Karpas-422 (cell line): ENCODE data around the gene ANKRD61. TPM values are rescaled to one million over a fixed set of nuclear protein-coding genes. Genes with fewer than 3 reads are reported as not detected.
"Not testable (repeated sequence)": the region's sequence is repeated elsewhere in the genome, so short reads cannot be mapped to it uniquely, and the experiment has no call there.

Experiments
- DNase-seq: peaks from one replicate; pipeline ENCODE4 v3.0.0-alpha.2; 2015
- H2AFZ ChIP-seq: fragments of 200-600 bp; sonication (generic); 2 replicates; pipeline ENCODE4 v1.6.1; 2014; ENCODE audit warnings: antibody characterized with exemption, low read length, mixed read lengths
- H3K27ac ChIP-seq: fragments of 200-600 bp; sonication (generic); 2 replicates; pipeline ENCODE4 v1.5.1; 2014; ENCODE audit warnings: mild to moderate bottlenecking, low read length, moderate library complexity
- H3K27me3 ChIP-seq: fragments of 200-600 bp; sonication (generic); 2 replicates; pipeline ENCODE4 v1.6.1; 2014; ENCODE audit warnings: low read length, mixed read lengths
- H3K36me3 ChIP-seq: fragments of 200-600 bp; sonication (generic); 2 replicates; pipeline ENCODE4 v1.6.1; 2014; ENCODE audit warnings: low read length, mixed read lengths; ENCODE audit not compliant: insufficient read depth
- H3K4me1 ChIP-seq: fragments of 200-600 bp; sonication (generic); 2 replicates; pipeline ENCODE4 v1.6.1; 2014; ENCODE audit warnings: mild to moderate bottlenecking, low read length, mixed read lengths
- H3K4me2 ChIP-seq: fragments of 200-600 bp; sonication (generic); 2 replicates; pipeline ENCODE4 v1.6.1; 2014; ENCODE audit warnings: low read length, low read depth, mild to moderate bottlenecking; ENCODE audit not compliant: poor library complexity, severe bottlenecking
- H3K4me3 ChIP-seq: fragments of 200-600 bp; sonication (generic); 2 replicates; pipeline ENCODE4 v1.5.1; 2014; ENCODE audit warnings: mild to moderate bottlenecking, antibody characterized with exemption, low read length, mixed read lengths
- H3K79me2 ChIP-seq: fragments of 200-600 bp; sonication (generic); 2 replicates; pipeline ENCODE4 v1.6.1; 2014; ENCODE audit warnings: mild to moderate bottlenecking, low read length, mixed read lengths
- H3K9ac ChIP-seq: fragments of 200-600 bp; sonication (generic); 2 replicates; pipeline ENCODE4 v1.6.0; 2014; ENCODE audit warnings: low read length
- H3K9me2 ChIP-seq: fragments of 200-600 bp; sonication (generic), shearing (Covaris generic); replicated peaks from 2 replicates; pipeline ENCODE4 v1.6.0; 2014; ENCODE audit warnings: mild to moderate bottlenecking, low read length, moderate library complexity; ENCODE audit not compliant: insufficient read depth
- H3K9me3 ChIP-seq: fragments of 300-700, 200-600 bp; sonication (generic); 2 replicates; pipeline ENCODE4 v1.6.1; 2014; ENCODE audit warnings: low read length, mixed read lengths
- H4K20me1 ChIP-seq: fragments of 200-600 bp; sonication (generic); 2 replicates; pipeline ENCODE4 v1.6.1; 2014; ENCODE audit warnings: mild to moderate bottlenecking, antibody characterized with exemption, low read length, low read depth; ENCODE audit not compliant: insufficient read depth
- total RNA-seq: library from RNA; depleted of rRNA; stranded (reverse); fragments of >200 nt; shearing (Covaris generic); gene quantifications from 2 replicates; pipeline ENCODE4 v1.2.3, GENCODE V29; 2014; ENCODE audit warnings: low replicate concordance; rRNA removed

ANKRD61 gene
- total RNA-seq, result 0.22 and 0.71 TPM in 2 replicates

DNA sequence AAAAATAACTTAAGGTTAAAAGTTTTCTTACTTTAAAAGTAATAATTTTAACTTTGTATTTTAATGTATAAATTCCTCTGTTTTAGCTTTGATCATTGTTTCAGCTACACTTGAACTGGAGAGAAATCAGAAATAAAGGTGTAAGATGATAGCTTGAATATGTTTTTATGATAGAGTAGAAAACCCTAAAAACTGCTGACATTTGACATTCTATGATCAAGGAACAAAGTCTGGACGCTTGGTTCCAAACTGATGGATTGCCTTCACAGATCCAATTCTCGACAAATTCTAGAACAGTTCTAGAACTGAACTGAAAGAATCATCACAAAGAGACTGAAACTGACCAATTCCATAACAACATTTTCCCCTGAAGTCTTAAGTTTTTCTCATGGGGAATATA is at the start of gene ANKRD61:
ANKRD61 (plus strand) TSS at position 389 of the 400 bp plus-strand sequence; CDS start at position 389, 0 bp downstream.
- H3K9me2 ChIP-seq, result no peaks in the 10 kb centered on the region
- H3K4me1 ChIP-seq, result no peaks in the 10 kb centered on the region
- H2AFZ ChIP-seq, result no peak within 1 kb of the TSS
- H4K20me1 ChIP-seq, result no peaks in the 10 kb centered on the region
- no peak within 1 kb of the TSS for H3K4me3 ChIP-seq
- H3K36me3 ChIP-seq, result peaks cover 42% of the 10 kb centered on the region
- H3K27me3 ChIP-seq, result no peaks in the 10 kb centered on the region
- no peak within 1 kb of the TSS for H3K9ac ChIP-seq
- no peak within 1 kb of the TSS for H3K27ac ChIP-seq
- H3K9me3 ChIP-seq, result no peaks in the 10 kb centered on the region
- H3K4me2 ChIP-seq, result no peak within 1 kb of the TSS
- DNase-seq, result no peak
- H3K79me2 ChIP-seq, result peaks cover 21% of the 10 kb centered on the region

DNA sequence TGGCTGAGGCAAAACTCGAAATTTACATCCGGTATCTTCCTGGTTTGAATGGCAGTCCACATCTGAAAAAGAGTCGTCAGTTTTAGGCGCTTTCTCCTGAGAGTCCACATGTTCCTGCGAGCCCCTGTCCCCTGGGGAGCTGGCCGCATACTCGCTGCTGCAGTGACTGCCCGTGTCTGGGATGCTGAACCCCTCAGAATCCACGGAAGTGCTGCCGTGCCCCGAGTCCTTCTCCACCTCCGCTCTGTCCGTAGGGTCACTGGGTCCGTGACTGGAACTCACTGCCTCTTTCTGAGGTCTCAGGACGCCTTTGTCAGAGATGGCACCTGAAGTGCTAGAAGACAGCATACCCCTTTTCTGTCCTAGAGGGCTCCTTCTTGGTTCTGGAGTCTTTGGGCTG is 44.1 kb upstream of the ANKRD61 start:
- H4K20me1 ChIP-seq, H3K27me3 ChIP-seq, H3K4me2 ChIP-seq, H3K27ac ChIP-seq, H3K9ac ChIP-seq, H3K9me2 ChIP-seq, DNase-seq, H3K9me3 ChIP-seq, H3K4me1 ChIP-seq, H2AFZ ChIP-seq, H3K79me2 ChIP-seq, H3K4me3 ChIP-seq: not testable (repeated sequence)
- H3K36me3 ChIP-seq, result peaks cover 11% of the 10 kb centered on the region; the same call in 1 of the 2 replicates

DNA sequence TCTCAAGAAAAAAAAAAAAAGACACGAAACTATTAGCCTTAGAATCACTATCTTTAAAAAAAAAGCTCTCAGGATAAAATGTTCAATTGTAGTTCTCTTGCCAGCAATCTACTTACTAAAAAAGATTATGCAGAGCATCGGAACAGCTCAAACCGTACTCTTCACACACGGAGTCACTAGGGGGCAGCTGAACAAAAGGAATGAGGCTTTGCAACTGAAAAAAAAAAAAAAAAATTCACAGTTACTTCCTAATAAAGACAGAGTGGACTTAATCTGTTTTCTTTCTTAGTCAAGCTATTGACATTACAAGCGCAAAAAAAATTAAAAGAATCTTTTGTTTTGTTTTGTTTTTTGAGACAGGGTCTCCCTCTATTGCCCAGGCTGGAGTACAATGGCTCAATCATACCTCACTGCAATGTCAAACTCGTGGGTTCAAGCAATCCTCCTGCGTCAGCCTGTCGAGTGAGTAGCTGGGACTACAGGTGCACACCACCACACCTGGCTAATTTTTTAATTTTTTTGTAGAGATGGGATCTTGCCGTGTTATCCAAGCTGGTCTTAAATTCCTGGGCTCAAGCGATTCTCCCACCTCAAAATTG is 33.9 kb upstream of the ANKRD61 start:
- Histone ChIP-seq H3K4me3 (no peak overlapping the region), H3K9me2 (no peaks in the 10 kb centered on the region), H3K79me2 (no peaks in the 10 kb centered on the region), H3K4me2 (no peak overlapping the region), H4K20me1 (no peaks in the 10 kb centered on the region), H3K9ac (no peak overlapping the region), H3K27ac (no peak overlapping the region), H2AFZ (no peak overlapping the region), H3K27me3 (no peaks in the 10 kb centered on the region), H3K9me3 (no peaks in the 10 kb centered on the region), H3K4me1 (no peaks in the 10 kb centered on the region), H3K36me3 (peaks cover 27% of the 10 kb centered on the region)
- DNase-seq, result peak; percentile 86

DNA sequence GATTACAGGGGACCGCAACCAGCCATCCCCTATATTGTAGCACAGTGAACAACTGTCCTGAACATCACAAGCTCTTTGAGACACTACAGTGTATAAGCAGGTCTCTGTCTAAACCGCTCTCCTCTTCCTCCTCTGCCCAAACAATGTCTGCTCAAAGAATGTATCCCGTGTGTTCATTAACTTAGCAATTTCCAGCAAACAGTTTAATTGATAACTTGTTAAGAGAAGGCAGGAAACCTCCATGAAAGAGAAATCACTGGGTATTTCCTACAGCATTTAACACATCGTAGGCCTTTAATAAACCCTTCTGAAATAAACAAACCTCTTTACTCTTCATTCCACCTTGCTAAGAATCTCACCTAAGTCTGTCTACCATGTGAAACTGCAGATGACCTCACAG is 23.8 kb upstream of the ANKRD61 start:
- H3K4me3 ChIP-seq, result peak overlapping the region; percentile 98
- no peak for DNase-seq
- H3K4me2 ChIP-seq, result peak overlapping the region; percentile 93
- peak overlapping the region; percentile 56; the same call in 1 of the 2 replicates for H3K9ac ChIP-seq
- H3K27me3 ChIP-seq, result no peaks in the 10 kb centered on the region
- peaks cover 28% of the 10 kb centered on the region for H3K4me1 ChIP-seq
- no peaks in the 10 kb centered on the region for H4K20me1 ChIP-seq
- peaks cover 22% of the 10 kb centered on the region for H3K36me3 ChIP-seq
- no peaks in the 10 kb centered on the region for H3K9me2 ChIP-seq
- no peak overlapping the region for H2AFZ ChIP-seq
- H3K79me2 ChIP-seq, result peaks cover 58% of the 10 kb centered on the region
- H3K27ac ChIP-seq, result peak overlapping the region; percentile 94
- no peaks in the 10 kb centered on the region for H3K9me3 ChIP-seq

DNA sequence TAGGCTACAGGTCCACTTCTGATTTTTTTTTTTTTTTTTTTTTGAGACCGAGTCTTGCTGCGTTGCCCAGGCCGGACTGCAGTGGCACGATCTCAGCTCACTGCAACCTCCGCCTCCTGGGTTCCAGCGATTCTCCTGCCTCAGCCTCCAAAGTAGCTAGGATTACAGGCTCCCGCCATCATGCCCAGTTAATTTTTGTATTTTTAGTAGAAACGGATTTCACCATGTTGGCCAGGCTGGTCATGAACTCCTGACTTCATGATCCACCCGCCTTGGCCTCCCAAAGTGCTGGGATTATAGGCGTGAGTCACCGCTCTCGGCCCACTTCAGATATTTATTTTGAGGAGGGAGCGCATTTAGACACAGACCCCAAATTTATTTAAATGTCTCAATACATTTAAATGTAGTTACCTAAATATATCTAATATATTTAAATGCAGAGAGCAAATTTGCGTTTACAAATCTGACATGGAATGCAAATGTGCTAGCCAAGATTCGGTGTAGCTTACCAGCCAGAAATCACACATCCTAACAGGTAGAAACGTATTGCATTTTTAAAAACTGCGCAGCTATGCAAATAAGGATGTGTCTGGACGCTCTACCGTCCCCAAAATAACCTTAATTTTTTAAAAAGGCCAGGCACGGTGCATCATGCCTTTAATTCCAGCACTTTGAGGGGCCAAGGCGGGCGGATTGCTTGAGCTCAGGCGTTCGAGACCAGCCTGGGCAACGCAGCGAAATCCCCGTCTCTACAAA is 23.2 kb upstream of the ANKRD61 start:
- H3K4me1 ChIP-seq, result peaks cover 28% of the 10 kb centered on the region
- not testable (repeated sequence) for H3K9me3 ChIP-seq, H4K20me1 ChIP-seq, H3K9me2 ChIP-seq, H3K27me3 ChIP-seq, H2AFZ ChIP-seq
- H3K79me2 ChIP-seq, result peaks cover 64% of the 10 kb centered on the region
- peak overlapping the region; percentile 98 for H3K4me3 ChIP-seq
- peaks cover 19% of the 10 kb centered on the region; the same call in 1 of the 2 replicates for H3K36me3 ChIP-seq
- peak overlapping the region; percentile 94 for H3K27ac ChIP-seq
- peak overlapping the region; percentile 93 for H3K4me2 ChIP-seq
- DNase-seq, result peak; percentile 92
- peak overlapping the region; percentile 99 for H3K9ac ChIP-seq

DNA sequence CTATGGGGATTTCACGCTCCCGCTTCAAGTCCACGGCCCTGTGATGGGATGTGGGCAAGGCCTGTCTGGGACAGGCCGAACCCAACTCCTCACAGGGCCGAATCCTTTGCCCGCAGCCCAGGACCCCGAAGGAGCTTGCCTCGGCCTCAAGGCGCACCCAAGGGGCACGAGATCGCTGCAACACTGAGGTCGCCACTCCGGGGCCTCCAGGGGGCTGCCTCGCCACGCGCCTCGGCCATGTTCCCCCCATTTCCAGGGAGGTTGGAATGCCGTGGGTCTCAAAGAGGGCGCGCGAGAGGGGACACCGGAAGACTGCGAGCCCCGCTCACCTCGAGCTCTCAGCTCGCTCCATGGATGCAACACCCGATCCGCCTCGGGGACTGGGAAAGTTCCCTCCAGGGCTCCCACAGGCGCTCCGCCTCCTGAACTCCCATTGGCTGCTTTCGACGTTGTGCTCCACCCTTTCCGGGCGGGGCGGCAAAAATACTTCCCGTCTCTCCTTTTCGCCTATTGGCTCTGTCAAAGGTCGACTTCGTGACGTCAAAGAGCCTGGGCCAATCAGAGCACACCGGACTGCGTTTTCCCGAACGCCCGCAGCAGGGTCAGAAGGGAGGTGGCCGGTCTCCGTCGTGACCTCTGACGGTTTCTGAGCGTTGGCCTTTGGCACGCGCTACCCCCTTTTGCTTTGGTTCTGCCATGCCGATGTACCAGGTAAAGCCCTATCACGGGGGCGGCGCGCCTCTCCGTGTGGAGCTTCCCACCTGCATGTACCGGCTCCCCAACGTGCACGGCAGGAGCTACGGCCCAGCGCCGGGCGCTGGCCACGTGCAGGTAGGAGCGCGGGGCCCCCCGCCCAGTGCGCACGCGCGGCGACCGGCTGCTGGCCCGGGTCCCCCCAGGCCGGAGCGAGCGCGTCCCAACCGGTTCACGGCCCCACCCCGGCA is 22.2 kb upstream of the ANKRD61 start, which contains the start of the genes AIMP2 and PMS2:
AIMP2 (plus strand) TSS at position 605 of the 944 bp plus-strand sequence; CDS start at position 697, 92 bp downstream.
PMS2 (minus strand) TSS at position 382 of the 944 bp plus-strand sequence; CDS start at position 352, 30 bp downstream.
- Histone ChIP-seq H3K4me1 (peaks cover 28% of the 10 kb centered on the region), H4K20me1 (no peaks in the 10 kb centered on the region), H2AFZ (peak within 1 kb of the TSS; percentile 67; the same call in 1 of the 2 replicates), H3K27me3 (no peaks in the 10 kb centered on the region), H3K4me3 (peak within 1 kb of the TSS; percentile 98), H3K79me2 (peaks cover 73% of the 10 kb centered on the region), H3K9ac (peak within 1 kb of the TSS; percentile 99), H3K36me3 (peaks cover 18% of the 10 kb centered on the region; the same call in 1 of the 2 replicates), H3K9me3 (no peaks in the 10 kb centered on the region), H3K4me2 (peak within 1 kb of the TSS; percentile 93), H3K27ac (peak within 1 kb of the TSS; percentile 94), H3K9me2 (no peaks in the 10 kb centered on the region)
- peak; percentile 99 for DNase-seq

DNA sequence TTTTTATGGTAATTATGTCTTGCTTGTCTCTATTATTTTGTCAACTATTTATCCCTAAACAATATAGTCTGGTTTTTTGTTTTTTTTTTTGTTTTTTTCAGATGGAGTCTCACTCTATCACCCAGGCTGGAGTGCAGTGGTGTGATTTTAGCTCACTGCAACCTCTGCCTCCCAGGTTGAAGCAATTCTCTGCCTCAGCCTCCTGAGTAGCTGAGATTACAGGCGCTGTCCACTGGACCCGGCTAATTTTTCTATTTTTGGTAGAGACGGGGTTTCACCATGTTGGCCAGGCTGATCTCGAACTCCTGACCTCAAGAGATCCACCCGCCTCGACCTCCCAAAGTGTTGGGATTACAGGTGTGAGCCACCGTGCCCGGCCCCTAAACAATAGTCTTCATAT is 20.8 kb upstream of the ANKRD61 start:
- H3K4me1 ChIP-seq, result peaks cover 34% of the 10 kb centered on the region
- H3K9me2 ChIP-seq, H2AFZ ChIP-seq, DNase-seq, H4K20me1 ChIP-seq, H3K27me3 ChIP-seq, H3K9me3 ChIP-seq: not testable (repeated sequence)
- H3K4me3 ChIP-seq, result peak overlapping the region; percentile 68
- H3K36me3 ChIP-seq, result peaks cover 21% of the 10 kb centered on the region
- H3K4me2 ChIP-seq, result peak overlapping the region; percentile 93
- H3K27ac ChIP-seq, result peak overlapping the region; percentile 54; the same call in 1 of the 2 replicates
- H3K79me2 ChIP-seq, result peaks cover 73% of the 10 kb centered on the region
- H3K9ac ChIP-seq, result peak overlapping the region; percentile 70
